Mesenchymal stem cell (in vitro differentiated cells and primary cell): Measurements from ENCODE around the gene CUL4A.
A peak's percentile ranks its signal among the peaks of the same experiment; 100 is the strongest.

ENCODE experiments used
- DNase-seq: peaks from one replicate; pipeline ENCODE4 v3.0.0-alpha.2; 2013
- H2AFZ ChIP-seq: one replicate; pipeline ENCODE4 v1.6.1; 2013; ENCODE audit warnings: low read depth, mild to moderate bottlenecking, control low read depth, inconsistent platforms, low read length, moderate library complexity
- H2AK5ac ChIP-seq: 2 replicates; pipeline ENCODE4 v1.6.1; 2013; ENCODE audit warnings: low read length, moderate library complexity, mild to moderate bottlenecking, inconsistent platforms; ENCODE audit not compliant: severe bottlenecking
- H2BK120ac ChIP-seq: one replicate; pipeline ENCODE4 v1.6.1; 2013; ENCODE audit warnings: low read depth, mild to moderate bottlenecking, inconsistent platforms, low read length, moderate library complexity
- H2BK12ac ChIP-seq, 2 experiments: one replicate each; pipeline ENCODE4 v1.6.1; 2013; ENCODE audit warnings: inconsistent platforms in 2 of 2, low read length in 2 of 2, mild to moderate bottlenecking in 2 of 2, moderate library complexity in 2 of 2, control low read depth in 1 of 2
- H2BK15ac ChIP-seq: one replicate; pipeline ENCODE4 v1.6.1; 2013; ENCODE audit warnings: mild to moderate bottlenecking, low read depth, inconsistent platforms; ENCODE audit not compliant: poor library complexity, severe bottlenecking
- H2BK5ac ChIP-seq: 2 replicates; pipeline ENCODE4 v1.6.1; 2013; ENCODE audit warnings: low read depth, mild to moderate bottlenecking, low read length, control low read depth, inconsistent platforms; ENCODE audit not compliant: poor library complexity, severe bottlenecking
- H3K14ac ChIP-seq, 2 experiments: one replicate each; pipeline ENCODE4 v1.6.1; 2013; ENCODE audit warnings: inconsistent platforms in 2 of 2, low read length in 2 of 2, control low read depth in 1 of 2, mild to moderate bottlenecking in 1 of 2, moderate library complexity in 1 of 2
- H3K18ac ChIP-seq, 2 experiments: one replicate each; pipeline ENCODE4 v1.6.1; 2013; ENCODE audit warnings: inconsistent platforms in 2 of 2, low read length in 2 of 2, control low read depth in 1 of 2, low read depth in 1 of 2, mild to moderate bottlenecking in 1 of 2
- H3K23ac ChIP-seq, 2 experiments: one replicate each; pipeline ENCODE4 v1.6.1; 2013; ENCODE audit warnings: inconsistent platforms in 2 of 2, low read length in 2 of 2, mild to moderate bottlenecking in 2 of 2, moderate library complexity in 2 of 2, control low read depth in 1 of 2
- H3K27ac ChIP-seq: 2 replicates; pipeline ENCODE4 v1.5.1; 2013; ENCODE audit warnings: mild to moderate bottlenecking, moderate library complexity, low read length, control low read depth, inconsistent platforms; ENCODE audit not compliant: poor library complexity, severe bottlenecking
- H3K27me3 ChIP-seq, 2 experiments: 2 replicates each; pipeline versions ENCODE4 v1.6.1 to v1.7.0; 2013; ENCODE audit warnings: low read length in 2 of 2, mild to moderate bottlenecking in 2 of 2, moderate library complexity in 2 of 2, control low read depth in 1 of 2, inconsistent platforms in 1 of 2; ENCODE audit not compliant: control insufficient read depth in 1 of 2, insufficient read depth in 1 of 2
- H3K36me3 ChIP-seq, 2 experiments: 2 replicates each; pipeline versions ENCODE4 v1.6.1 to v1.7.0; 2013; ENCODE audit warnings: low read length in 2 of 2, control low read depth in 1 of 2, inconsistent platforms in 1 of 2, low read depth in 1 of 2, mild to moderate bottlenecking in 1 of 2; ENCODE audit not compliant: insufficient read depth in 2 of 2, control insufficient read depth in 1 of 2
- H3K4ac ChIP-seq, 2 experiments: one replicate each; pipeline ENCODE4 v1.6.1; 2013; ENCODE audit warnings: inconsistent platforms in 2 of 2, low read length in 2 of 2, mild to moderate bottlenecking in 2 of 2, moderate library complexity in 2 of 2, control low read depth in 1 of 2, low read depth in 1 of 2
- H3K4me1 ChIP-seq: 2 replicates; pipeline ENCODE4 v1.6.1; 2013; ENCODE audit warnings: low read depth, low read length, control low read depth; ENCODE audit not compliant: control insufficient read depth, insufficient read depth
- H3K4me2 ChIP-seq: 2 replicates; pipeline ENCODE4 v1.6.1; 2013; ENCODE audit warnings: low read length, mild to moderate bottlenecking, inconsistent platforms; ENCODE audit not compliant: poor library complexity, severe bottlenecking
- H3K4me3 ChIP-seq, 2 experiments: 2 replicates each; pipeline versions ENCODE4 v1.5.1 to v1.7.0; 2013; ENCODE audit warnings: low read length in 2 of 2, mild to moderate bottlenecking in 2 of 2, control low read depth in 1 of 2, low read depth in 1 of 2; ENCODE audit not compliant: insufficient read depth in 1 of 2
- H3K79me1 ChIP-seq: replicated peaks from 2 replicates; pipeline ENCODE4 v1.6.1; 2013; ENCODE audit warnings: mild to moderate bottlenecking, control low read depth, low read length, inconsistent platforms; ENCODE audit not compliant: poor library complexity, severe bottlenecking
- H3K9ac ChIP-seq: 2 replicates; pipeline ENCODE4 v1.7.0; 2013; ENCODE audit warnings: mild to moderate bottlenecking, low read length, moderate library complexity
- H3K9me3 ChIP-seq: 2 replicates; pipeline ENCODE4 v1.7.0; 2013; ENCODE audit warnings: mild to moderate bottlenecking, low read length; ENCODE audit not compliant: control insufficient read depth
- H4K8ac ChIP-seq: one replicate; pipeline ENCODE4 v1.6.1; 2013; ENCODE audit warnings: inconsistent platforms, mild to moderate bottlenecking, low read length, moderate library complexity
- H4K91ac ChIP-seq: one replicate; pipeline ENCODE4 v1.6.1; 2013; ENCODE audit warnings: mild to moderate bottlenecking, low read length, inconsistent platforms
- WGBS: methylation state at CpG from one replicate; pipeline ENCODE4 v1.1.7; 2013; ENCODE audit warnings: mixed read lengths; 5-methylcytosine and 5-hydroxymethylcytosine counted together

CUL4A gene

DNA sequence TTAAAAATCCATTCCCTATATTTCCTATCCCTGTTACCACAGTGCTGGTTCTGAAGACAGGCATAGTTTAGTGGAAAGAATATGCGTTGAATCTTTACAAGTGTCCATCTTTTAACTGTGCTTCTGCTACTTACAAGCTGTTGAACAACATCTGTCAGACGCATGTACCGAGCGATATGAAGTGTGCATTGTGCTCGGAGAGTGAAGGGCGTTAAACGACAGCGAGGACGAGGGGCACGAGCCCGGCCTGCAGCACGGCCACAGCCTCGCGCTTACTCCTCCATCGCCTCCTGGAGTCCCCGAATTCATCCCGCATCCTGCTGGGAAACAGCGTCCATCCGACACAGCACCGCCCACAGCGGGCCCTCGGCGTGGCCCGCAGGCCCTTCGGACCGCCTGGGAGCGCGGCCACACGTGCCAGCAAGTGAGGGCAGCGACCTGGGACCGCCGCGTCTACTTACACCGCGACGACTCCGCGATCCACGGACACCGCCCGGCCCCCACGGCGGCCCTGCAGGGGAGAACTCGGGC lies 1.5 kb upstream of the CUL4A start:
- H3K4ac ChIP-seq: peak overlapping the region in 1 of 2 experiments; percentile 85
- peak overlapping the region; percentile 89 for H4K91ac ChIP-seq
- no peaks in the 10 kb centered on the region for H3K27me3 ChIP-seq
- no peak overlapping the region for H2AK5ac ChIP-seq
- H3K27ac ChIP-seq: peak overlapping the region; percentile 36
- peak overlapping the region; percentile 98 for H3K9ac ChIP-seq
- H3K4me1 ChIP-seq: peaks cover 8% of the 10 kb centered on the region
- peak; percentile 77 for DNase-seq
- H4K8ac ChIP-seq: peak overlapping the region; percentile 94
- peak overlapping the region in 1 of 2 experiments; percentile 94 for H3K23ac ChIP-seq
- peaks cover 15% of the 10 kb centered on the region for H3K79me1 ChIP-seq
- H3K4me3 ChIP-seq: peak overlapping the region; percentile 95 to 98
- H3K36me3 ChIP-seq: peaks cover 18 to 34% of the 10 kb centered on the region in 2 experiments
- H2AFZ ChIP-seq: peak overlapping the region; percentile 90
- H2BK15ac ChIP-seq: peak overlapping the region; percentile 30
- H3K4me2 ChIP-seq: peak overlapping the region; percentile 87
- H3K14ac ChIP-seq: peak overlapping the region in 1 of 2 experiments; percentile 96
- H3K18ac ChIP-seq: peak overlapping the region; percentile 81 to 97
- no peaks in the 10 kb centered on the region for H3K9me3 ChIP-seq
- H2BK5ac ChIP-seq: no peak overlapping the region
- under 1% methylated on average over 37 of the region's 44 CpGs for WGBS
- H2BK12ac ChIP-seq: peak overlapping the region in 1 of 2 experiments; percentile 91
- H2BK120ac ChIP-seq: peak overlapping the region; percentile 52

GRCh38 chr13:113208421-113209335 lies 735 bp upstream of the CUL4A start, which contains the start of gene PCID2:
PCID2 (minus strand) TSS chr13:113208669; CDS start chr13:113208634, 35 bp downstream.
- Histone ChIP-seq H3K36me3 (peaks cover 15 to 41% of the 10 kb centered on the region in 2 experiments), H3K23ac (peak within 1 kb of the TSS; percentile 42 to 97), H2AFZ (peak within 1 kb of the TSS; percentile 90), H2AK5ac (peak within 1 kb of the TSS; percentile 74), H2BK12ac (peak within 1 kb of the TSS; percentile 24 to 91), H3K9ac (peak within 1 kb of the TSS; percentile 98), H2BK15ac (peak within 1 kb of the TSS; percentile 100), H3K18ac (peak within 1 kb of the TSS; percentile 96 to 98), H3K27ac (peak within 1 kb of the TSS; percentile 95), H4K91ac (peak within 1 kb of the TSS; percentile 97), H3K14ac (peak within 1 kb of the TSS in 1 of 2 experiments; percentile 96), H3K4ac (peak within 1 kb of the TSS; percentile 99 to 100), H3K4me2 (peak within 1 kb of the TSS; percentile 87), H3K79me1 (peaks cover 13% of the 10 kb centered on the region), H2BK120ac (peak within 1 kb of the TSS; percentile 97), H3K9me3 (no peaks in the 10 kb centered on the region), H2BK5ac (peak within 1 kb of the TSS; percentile 100), H4K8ac (peak within 1 kb of the TSS; percentile 100), H3K4me3 (peak within 1 kb of the TSS; percentile 95 to 98), H3K27me3 (no peaks in the 10 kb centered on the region), H3K4me1 (peaks cover 8% of the 10 kb centered on the region)
- 0% methylated on average over 81 of the region's 103 CpGs for WGBS
- DNase-seq: peak; percentile 90

- Histone ChIP-seq H3K18ac (peak overlapping the region; percentile 26 to 94), H3K79me1 (peaks cover 5% of the 10 kb centered on the region), H2BK15ac (peak overlapping the region; percentile 95), H3K9ac (peak overlapping the region; percentile 90), H3K36me3 (peaks cover 6 to 46% of the 10 kb centered on the region in 2 experiments), H3K14ac (peak overlapping the region in 1 of 2 experiments; percentile 98), H3K4me1 (peaks cover 7% of the 10 kb centered on the region), H3K23ac (peak overlapping the region in 1 of 2 experiments; percentile 34), H2BK5ac (peak overlapping the region; percentile 53), H3K4me2 (peak overlapping the region; percentile 74), H3K27me3 (no peaks in the 10 kb centered on the region), H3K4me3 (peak overlapping the region; percentile 85 to 95), H2BK12ac (peak overlapping the region in 1 of 2 experiments; percentile 21), H2AFZ (peak overlapping the region; percentile 46), H3K4ac (peak overlapping the region in 1 of 2 experiments; percentile 65), H2BK120ac (peak overlapping the region; percentile 97), H3K9me3 (no peaks in the 10 kb centered on the region), H3K27ac (no peak overlapping the region), H4K91ac (peak overlapping the region; percentile 36), H2AK5ac (no peak overlapping the region), H4K8ac (peak overlapping the region; percentile 12)
- WGBS: under 1% methylated on average over 40 of the region's 67 CpGs
- peak; percentile 82 for DNase-seq
Observed at GRCh38 chr13:113209759-113210421, 477 bp downstream of the CUL4A start.
